Hepatocyte (in vitro differentiated cells): ENCODE measurements around the gene KIN. TPM values are rescaled to one million over a fixed set of nuclear protein-coding genes. Genes with fewer than 3 reads are reported as not detected.
A peak's percentile ranks its signal among the peaks of the same experiment; 100 is the strongest.
"Not testable (repeated sequence)": the region's sequence is repeated elsewhere in the genome, so short reads cannot be mapped to it uniquely, and the experiment has no call there.

ENCODE experiments used
- DNase-seq: peaks from one replicate; pipeline ENCODE4 v3.0.0-alpha.2; 2016; ENCODE audit warnings: low spot score
- H2AFZ ChIP-seq: fragments of 200-600 bp; sonication (generic); 2 replicates; pipeline ENCODE4 v1.6.0; 2016; ENCODE audit warnings: antibody characterized with exemption, mild to moderate bottlenecking
- H3K27ac ChIP-seq: fragments of 200-600 bp; sonication (generic); 2 replicates; pipeline ENCODE4 v1.5.1; 2016; ENCODE audit warnings: mild to moderate bottlenecking
- H3K27me3 ChIP-seq: fragments of 200-600 bp; sonication (generic); 2 replicates; pipeline ENCODE4 v1.6.1; 2016
- H3K36me3 ChIP-seq: fragments of 200-600 bp; sonication (generic); replicated peaks from 2 replicates; pipeline ENCODE4 v1.5.1; 2016; ENCODE audit warnings: low read depth; ENCODE audit not compliant: insufficient read depth
- H3K4me1 ChIP-seq: fragments of 200-600 bp; sonication (generic); 2 replicates; pipeline ENCODE4 v1.5.1; 2016; ENCODE audit warnings: mild to moderate bottlenecking, moderate library complexity; ENCODE audit not compliant: insufficient read depth
- H3K4me2 ChIP-seq: fragments of 200-600 bp; sonication (generic); 2 replicates; pipeline ENCODE4 v1.6.0; 2016
- H3K4me3 ChIP-seq: fragments of 200-600 bp; sonication (generic); 2 replicates; pipeline ENCODE4 v1.5.1; 2016; ENCODE audit warnings: mild to moderate bottlenecking
- H3K79me2 ChIP-seq: fragments of 200-600 bp; sonication (generic); 2 replicates; pipeline ENCODE4 v1.6.0; 2017; ENCODE audit warnings: mild to moderate bottlenecking
- H3K9me2 ChIP-seq: fragments of 200-600 bp; sonication (generic); replicated peaks from 2 replicates; pipeline ENCODE4 v1.6.0; 2017; ENCODE audit warnings: mild to moderate bottlenecking; ENCODE audit not compliant: insufficient read depth
- H3K9me3 ChIP-seq: fragments of 200-600 bp; sonication (generic); 2 replicates; pipeline ENCODE4 v1.5.1; 2016; ENCODE audit warnings: low read depth, mild to moderate bottlenecking
- H4K20me1 ChIP-seq: fragments of 200-600 bp; sonication (generic); 2 replicates; pipeline ENCODE4 v1.6.0; 2016; ENCODE audit warnings: mild to moderate bottlenecking; ENCODE audit not compliant: insufficient read depth, poor library complexity, severe bottlenecking
- CTCF ChIP-seq: fragments of 200-600 bp; sonication (generic); IDR thresholded peaks from 2 replicates; pipeline ENCODE4 v1.5.1; 2016; ENCODE audit warnings: antibody characterized with exemption, mild to moderate bottlenecking; ENCODE audit not compliant: poor library complexity
- EZH2 ChIP-seq: fragments of 200-600 bp; sonication (generic); IDR thresholded peaks from 2 replicates; pipeline ENCODE4 v1.6.1; 2016; ENCODE audit warnings: antibody characterized with exemption, mild to moderate bottlenecking, borderline replicate concordance
- EZH2phosphoT487 ChIP-seq: fragments of 200-600 bp; sonication (generic); IDR thresholded peaks from one replicate; pipeline ENCODE4 v1.6.1; 2018; ENCODE audit warnings: antibody characterized with exemption, mild to moderate bottlenecking, low read depth, moderate library complexity; ENCODE audit not compliant: unreplicated experiment, severe bottlenecking
- WGBS: methylation state at CpG from one replicate; pipeline ENCODE4 v1.1.6; 2016; ENCODE audit warnings: low lambda C conversion rate; ENCODE audit errors: missing lambda C conversion rate; 5-methylcytosine and 5-hydroxymethylcytosine counted together
- polyA plus RNA-seq: library from polyadenylated mRNA; unstranded; fragments of >200 nt; fragmentation: Nextera tagmentation; extraction: Ambion mirVana; gene quantifications from 2 replicates; pipeline ENCODE4 v1.2.1, GENCODE V29; 2016
- total RNA-seq: library from RNA; depleted of rRNA; stranded (reverse); fragments of >200 nt; gene quantifications from 2 replicates; pipeline ENCODE4 v1.2.3, GENCODE V29; 2014

Gene KIN
- total and polyA plus RNA-seq, 2 experiments from 2014 or later = 10.6 to 11.4 TPM

- peaks cover 48% of the 10 kb centered on the region for H4K20me1 ChIP-seq
- no peaks in the 10 kb centered on the region for H3K27me3 ChIP-seq
- peaks cover 97% of the 10 kb centered on the region for H3K79me2 ChIP-seq
- WGBS = 2% methylated on average over 25 of the region's 25 CpGs
- peak overlapping the region; percentile 76 for H3K27ac ChIP-seq
- no peaks in the 10 kb centered on the region for H3K9me3 ChIP-seq
- TF ChIP-seq EZH2phosphoT487 = no peak
- peak overlapping the region; percentile 57 for H2AFZ ChIP-seq
- H3K9me2 ChIP-seq = no peaks in the 10 kb centered on the region
- H3K4me2 ChIP-seq = peak overlapping the region; percentile 92
- H3K36me3 ChIP-seq = no peaks in the 10 kb centered on the region
- peak overlapping the region; percentile 91 for H3K4me3 ChIP-seq
- H3K4me1 ChIP-seq = peaks cover 23% of the 10 kb centered on the region
- DNase-seq = peak; percentile 38
Observed at GRCh38 chr10:7788639-7789286, 970 bp upstream of the KIN start.

- H3K4me3 ChIP-seq = peak overlapping the region; percentile 80
- no peaks in the 10 kb centered on the region for H3K36me3 ChIP-seq
- peak overlapping the region; percentile 66 for H3K27ac ChIP-seq
- H3K9me3 ChIP-seq = no peaks in the 10 kb centered on the region
- TF ChIP-seq CTCF (no peak), EZH2 (no peak), EZH2phosphoT487 (no peak)
- DNase-seq = peak; percentile 26
- peaks cover 49% of the 10 kb centered on the region for H4K20me1 ChIP-seq
- peaks cover 23% of the 10 kb centered on the region for H3K4me1 ChIP-seq
- H3K27me3 ChIP-seq = no peaks in the 10 kb centered on the region
- no peaks in the 10 kb centered on the region for H3K9me2 ChIP-seq
- peak overlapping the region; percentile 92 for H3K4me2 ChIP-seq
- WGBS = 7% methylated on average over 12 of the region's 26 CpGs
- peak overlapping the region; percentile 75 for H2AFZ ChIP-seq
- H3K79me2 ChIP-seq = peaks cover 97% of the 10 kb centered on the region
Observed at GRCh38 chr10:7787150-7787856, 490 bp downstream of the KIN start.

GRCh38 chr10:7786430-7786829 is 1.4 kb downstream of the KIN start:
- Histone ChIP-seq H3K79me2 (peaks cover 95% of the 10 kb centered on the region), H3K4me1 (peaks cover 23% of the 10 kb centered on the region), H3K4me3 (peak overlapping the region; percentile 80), H3K9me3 (no peaks in the 10 kb centered on the region), H4K20me1 (peaks cover 40% of the 10 kb centered on the region), H3K36me3 (no peaks in the 10 kb centered on the region), H3K9me2 (no peaks in the 10 kb centered on the region), H2AFZ (no peak overlapping the region), H3K4me2 (peak overlapping the region; percentile 92), H3K27ac (no peak overlapping the region), H3K27me3 (no peaks in the 10 kb centered on the region)
- no peak for DNase-seq
- 93% methylated on average over 3 of the region's 3 CpGs for WGBS
- no peak for TF ChIP-seq EZH2
- no peak for TF ChIP-seq CTCF
- TF ChIP-seq EZH2phosphoT487 = no peak

- H3K4me1 ChIP-seq, H3K4me2 ChIP-seq, H3K27me3 ChIP-seq, DNase-seq, H2AFZ ChIP-seq, H3K36me3 ChIP-seq, H3K9me3 ChIP-seq, H3K27ac ChIP-seq, H3K9me2 ChIP-seq, H3K4me3 ChIP-seq: not testable (repeated sequence)
- WGBS = 99% methylated on average over 6 of the region's 6 CpGs
- Histone ChIP-seq H4K20me1 (peaks cover 13% of the 10 kb centered on the region), H3K79me2 (peaks cover 61% of the 10 kb centered on the region)
Observed at GRCh38 chr10:7782194-7782593, 5.6 kb downstream of the KIN start.
